ENCODE data around the gene PIGQ.

Gene PIGQ

DNA sequence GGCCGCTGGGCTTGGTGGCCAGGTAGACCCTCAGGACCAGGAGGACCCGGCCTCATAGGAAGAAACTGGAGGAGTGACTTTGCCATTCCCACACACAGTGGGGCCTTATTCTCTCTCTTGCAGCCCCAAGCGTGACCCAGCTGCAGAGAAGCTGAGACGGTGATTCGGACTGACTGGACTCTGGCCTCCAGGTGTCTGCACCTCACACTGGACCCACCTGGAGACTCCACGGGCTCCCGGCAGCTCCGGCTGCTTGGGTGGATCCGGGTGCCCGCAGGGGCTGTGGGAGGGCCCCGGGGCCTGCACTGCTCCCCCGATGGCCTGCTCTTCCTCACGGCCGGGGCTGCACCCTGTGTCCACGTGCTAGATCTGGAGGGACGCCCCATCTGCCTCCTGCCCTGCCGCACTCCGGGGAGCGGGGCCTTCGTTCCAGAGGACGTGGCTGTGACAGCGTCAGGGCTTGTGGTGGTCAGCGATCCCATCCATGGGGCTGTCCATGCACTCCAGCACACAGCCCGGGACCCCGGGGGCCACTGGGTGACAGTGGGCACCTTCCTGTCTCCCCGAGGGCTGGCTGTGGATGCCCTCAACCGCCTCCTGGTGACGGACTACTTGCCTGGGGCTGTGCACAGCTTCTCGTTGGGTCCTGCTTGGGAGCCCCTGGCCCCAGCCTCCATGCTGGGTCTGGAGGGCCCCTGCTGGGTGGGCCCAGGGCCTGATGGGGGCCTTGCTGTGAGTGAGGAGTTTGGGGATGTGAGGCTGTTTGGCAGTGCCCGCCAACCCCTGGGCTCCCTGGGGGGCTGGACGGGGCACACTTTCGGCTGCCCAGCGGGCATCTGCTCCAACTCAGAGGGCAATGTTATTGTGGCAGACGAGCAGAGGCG lies 2.2 kb upstream of the PIGQ start:
- no peak for DNase-seq (ENCODE audit: low spot score)

DNA sequence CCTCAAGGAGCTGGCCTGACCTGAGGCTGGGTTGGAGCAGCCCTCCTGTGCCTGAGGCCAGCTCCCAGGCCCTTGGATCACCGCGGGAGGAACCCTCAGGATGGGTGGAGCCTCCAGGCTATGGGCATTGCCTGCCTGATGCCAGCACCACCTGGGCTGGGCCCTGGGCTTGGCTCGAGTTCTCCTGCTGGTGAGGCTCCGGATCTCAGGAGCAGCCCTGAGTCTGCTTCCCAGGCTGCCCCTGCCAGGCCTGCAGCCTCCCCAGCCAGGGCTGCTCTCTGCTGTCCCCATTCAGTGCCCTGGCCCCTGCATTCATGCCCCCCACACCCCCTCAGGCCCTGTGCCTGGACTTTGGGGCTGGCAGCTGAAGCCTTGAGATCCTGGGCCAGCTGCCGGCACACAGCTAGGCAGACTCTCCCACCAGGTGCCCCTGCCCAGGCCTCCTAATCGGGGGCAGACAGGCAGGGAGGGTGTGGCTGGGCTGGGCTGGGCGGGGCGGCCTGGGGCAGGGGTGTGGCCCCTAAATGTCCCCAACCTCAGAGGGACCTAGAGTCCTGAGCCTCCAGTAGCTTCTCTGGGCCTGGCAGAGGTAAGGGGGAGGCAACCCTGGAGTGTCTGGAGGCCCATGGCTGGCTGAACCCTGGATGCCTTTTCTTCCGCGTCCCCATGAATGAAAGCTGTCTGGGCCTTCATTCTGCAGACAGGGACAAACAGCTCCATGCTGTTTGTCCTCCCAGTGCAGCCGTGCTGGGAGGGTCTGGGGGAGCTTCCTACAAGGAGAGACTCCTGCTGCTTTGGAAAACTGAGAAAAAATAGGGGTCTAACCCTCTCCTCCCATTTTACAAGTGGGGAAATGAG lies 1.1 kb upstream of the PIGQ start:
- DNase-seq (ENCODE audit: low spot score), result no peak

DNA sequence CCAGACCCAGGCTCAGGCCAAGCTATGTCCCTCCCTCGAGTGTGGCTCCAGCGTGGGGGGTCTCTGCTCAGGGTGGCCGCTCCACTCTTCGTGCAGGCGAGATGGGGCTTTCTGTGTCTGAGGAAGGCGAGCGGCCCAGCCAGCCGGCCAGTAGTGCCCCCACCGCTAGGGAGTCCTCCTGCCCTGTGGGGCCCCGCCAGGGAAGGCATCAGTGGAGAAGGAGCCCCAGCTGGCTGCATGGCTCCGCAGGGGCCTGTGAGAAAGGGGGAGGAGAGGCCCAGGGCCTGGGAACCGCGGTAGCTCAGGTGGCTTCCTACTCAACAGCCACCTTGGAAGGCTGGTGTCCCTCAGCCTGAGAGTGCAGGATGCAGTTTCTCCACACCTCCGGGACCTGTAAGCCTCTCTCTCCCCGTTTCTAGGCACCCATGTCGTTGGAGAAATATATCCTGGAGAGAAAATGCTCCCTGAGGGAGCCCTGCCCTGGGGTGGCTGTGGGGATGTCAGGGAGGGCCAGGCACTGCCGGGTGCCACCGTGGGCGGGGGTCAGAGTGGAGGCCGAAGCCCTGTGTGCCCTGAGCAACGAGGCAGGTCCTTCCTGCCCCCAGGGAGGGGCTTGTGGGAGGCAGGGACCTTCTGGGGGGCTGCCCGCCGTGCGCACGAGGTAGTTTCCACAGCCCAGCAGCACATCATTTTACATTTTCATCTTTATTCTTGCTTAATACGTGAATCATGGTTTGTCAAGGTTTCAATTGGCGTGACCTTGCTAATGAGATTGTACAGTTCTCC lies 3.3 kb downstream of the PIGQ start:
- DNase-seq (ENCODE audit: low spot score), result no peak

DNA sequence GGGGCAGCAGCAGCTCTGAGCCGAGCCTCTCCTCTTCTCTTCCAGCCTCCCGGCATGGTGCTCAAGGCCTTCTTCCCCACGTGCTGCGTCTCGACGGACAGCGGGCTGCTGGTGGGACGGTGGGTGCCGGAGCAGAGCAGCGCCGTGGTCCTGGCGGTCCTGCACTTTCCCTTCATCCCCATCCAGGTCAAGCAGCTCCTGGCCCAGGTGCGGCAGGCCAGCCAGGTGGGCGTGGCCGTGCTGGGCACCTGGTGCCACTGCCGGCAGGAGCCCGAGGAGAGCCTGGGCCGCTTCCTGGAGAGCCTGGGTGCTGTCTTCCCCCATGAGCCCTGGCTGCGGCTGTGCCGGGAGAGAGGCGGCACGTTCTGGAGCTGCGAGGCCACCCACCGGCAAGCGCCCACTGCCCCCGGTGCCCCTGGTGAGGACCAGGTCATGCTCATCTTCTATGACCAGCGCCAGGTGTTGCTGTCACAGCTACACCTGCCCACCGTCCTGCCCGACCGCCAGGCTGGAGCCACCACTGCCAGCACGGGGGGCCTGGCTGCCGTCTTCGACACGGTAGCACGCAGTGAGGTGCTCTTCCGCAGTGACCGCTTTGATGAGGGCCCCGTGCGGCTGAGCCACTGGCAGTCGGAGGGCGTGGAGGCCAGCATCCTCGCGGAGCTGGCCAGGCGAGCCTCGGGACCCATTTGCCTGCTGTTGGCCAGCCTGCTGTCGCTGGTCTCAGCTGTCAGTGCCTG lies 4.4 kb downstream of the PIGQ start:
- no peak for DNase-seq (ENCODE audit: low spot score)

DNA sequence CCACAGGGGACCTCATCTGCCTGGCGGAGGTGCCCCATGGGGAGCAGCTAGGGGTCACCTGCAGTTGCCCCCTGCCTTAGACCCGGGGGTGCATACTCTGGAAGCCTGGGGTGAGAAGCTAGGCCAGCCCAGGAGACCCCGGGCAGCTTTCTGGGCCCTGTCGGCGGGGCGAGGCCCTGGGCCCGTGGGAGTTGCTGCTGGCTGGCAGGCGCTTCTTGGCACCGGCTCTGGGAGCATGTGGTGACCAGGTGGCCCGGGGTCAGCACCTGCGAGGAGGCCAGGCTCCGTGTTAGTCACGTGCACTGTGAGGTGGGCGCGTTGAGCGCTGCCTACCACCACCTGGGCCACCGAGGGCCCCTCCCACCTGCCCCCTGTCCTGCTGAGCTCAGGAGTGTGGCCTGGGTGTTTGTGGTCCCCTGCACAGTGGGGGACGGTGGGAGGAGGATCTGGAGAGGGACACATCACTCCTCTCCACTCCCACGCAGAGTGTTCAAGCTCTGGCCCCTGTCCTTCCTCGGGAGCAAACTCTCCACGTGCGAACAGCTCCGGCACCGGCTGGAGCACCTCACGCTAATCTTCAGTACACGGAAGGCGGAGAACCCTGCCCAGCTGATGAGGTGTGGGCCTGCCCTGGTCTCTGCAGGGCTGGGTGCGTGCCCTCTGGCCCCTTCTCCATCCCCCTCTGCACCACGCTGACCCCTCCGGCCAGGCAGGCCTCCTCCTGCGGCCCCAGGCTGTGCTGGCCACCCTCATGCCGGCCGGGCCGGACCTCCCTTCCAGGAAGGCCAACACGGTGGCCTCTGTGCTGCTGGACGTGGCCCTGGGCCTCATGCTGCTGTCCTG lies 5.8 kb downstream of the PIGQ start:
- no peak for DNase-seq (ENCODE audit: low spot score)

DNA sequence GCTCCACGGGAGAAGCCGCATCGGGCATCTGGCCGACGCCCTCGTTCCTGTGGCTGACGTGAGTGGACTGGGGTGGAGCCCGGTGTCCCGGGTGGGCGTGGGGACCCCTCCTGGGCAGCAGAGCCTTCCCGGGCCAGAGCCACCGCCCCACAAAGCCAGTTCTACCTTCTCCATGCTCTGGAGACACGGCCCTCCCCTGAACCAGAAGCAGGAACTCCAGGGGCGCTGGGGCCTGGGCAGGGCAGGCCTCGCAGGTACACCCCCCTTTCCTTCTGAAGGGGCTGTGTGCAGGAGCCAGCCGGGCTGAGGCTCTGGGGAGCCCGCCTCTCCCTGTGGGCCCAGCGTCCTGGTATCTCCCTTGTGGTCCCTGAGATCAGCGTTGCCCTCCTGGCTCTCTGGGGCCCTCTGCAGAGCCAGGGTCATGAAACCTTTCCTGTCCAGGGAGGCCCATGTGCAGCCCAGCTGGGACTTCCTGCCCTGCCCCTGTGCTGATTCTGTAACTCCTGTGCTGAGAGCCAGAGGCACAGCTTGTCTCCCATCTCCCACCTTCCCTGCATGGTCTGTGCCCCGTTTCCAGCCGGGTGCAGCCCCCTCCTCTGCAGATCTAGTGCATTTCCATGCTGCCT lies 6.5 kb downstream of the PIGQ start:
- DNase-seq (ENCODE audit: low spot score), result no peak

DNA sequence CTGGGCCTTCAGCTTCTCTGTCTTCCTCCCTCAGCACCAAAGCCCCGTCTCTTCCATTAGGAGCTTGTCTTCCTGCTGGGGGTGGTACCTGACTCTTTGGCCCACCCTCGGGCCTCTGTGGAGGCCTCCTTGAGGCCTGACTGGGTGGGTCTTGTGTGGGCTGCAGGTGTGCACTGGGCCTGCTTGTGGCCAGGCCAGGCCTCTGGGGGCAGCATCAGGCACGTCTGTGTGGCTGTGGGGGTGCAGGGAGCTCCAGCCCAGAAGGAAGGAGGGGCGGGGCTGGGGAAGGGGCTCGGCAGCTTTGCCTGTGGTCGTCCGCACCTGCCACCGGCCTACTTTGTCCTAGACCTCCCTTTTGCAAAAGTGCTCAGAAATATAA lies 7.0 kb downstream of the PIGQ start:
- no peak for DNase-seq (ENCODE audit: low spot score)

DNA sequence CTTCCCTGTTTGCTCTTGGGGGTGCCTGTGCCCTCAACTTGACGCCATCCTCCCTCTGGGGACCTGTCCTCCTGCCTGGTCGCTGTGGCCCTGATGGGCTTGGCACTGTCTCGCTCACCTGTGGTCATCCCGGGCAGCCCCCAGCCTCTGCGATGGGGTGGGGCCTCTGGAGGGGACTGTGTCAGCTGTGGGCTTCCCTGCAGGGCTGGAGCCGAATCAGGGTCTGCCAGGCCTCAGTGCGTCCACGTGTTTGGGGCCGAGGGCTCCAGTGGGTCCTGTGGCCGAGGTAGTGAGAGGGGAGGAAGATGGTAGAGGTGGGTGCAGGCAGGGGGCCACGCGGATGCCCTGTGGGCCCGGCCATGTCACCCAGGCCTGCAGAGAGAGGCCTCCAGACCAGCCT lies 8.0 kb downstream of the PIGQ start:
- no peak for DNase-seq (ENCODE audit: low spot score)

DNA sequence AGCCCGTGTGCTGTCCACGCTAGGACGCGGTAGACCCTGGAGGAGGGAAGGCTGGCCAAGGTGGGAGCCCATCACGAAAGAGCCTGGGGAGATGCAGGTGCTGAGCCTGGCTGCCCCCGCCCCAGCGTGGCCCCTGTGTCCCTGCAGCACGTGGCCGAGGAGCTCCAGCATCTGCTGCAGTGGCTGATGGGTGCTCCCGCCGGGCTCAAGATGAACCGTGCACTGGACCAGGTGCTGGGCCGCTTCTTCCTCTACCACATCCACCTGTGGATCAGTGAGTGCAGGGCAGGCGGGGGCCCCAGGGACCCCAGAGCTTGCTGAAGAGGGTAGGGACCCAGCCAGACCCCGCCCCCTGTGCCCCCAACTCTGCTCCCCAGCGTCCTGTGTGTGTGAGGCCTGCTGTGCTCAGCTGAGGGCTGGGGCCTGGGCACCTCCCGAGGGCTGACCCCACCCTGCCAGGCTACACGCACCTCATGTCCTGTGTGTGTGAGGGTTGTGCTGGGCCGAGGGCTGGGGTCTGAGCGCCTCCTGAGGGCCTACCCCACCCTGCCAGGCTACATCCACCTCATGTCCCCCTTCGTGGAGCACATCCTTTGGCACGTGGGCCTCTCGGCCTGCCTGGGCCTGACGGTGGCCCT lies 8.6 kb downstream of the PIGQ start:
- no peak for DNase-seq (ENCODE audit: low spot score)

DNA sequence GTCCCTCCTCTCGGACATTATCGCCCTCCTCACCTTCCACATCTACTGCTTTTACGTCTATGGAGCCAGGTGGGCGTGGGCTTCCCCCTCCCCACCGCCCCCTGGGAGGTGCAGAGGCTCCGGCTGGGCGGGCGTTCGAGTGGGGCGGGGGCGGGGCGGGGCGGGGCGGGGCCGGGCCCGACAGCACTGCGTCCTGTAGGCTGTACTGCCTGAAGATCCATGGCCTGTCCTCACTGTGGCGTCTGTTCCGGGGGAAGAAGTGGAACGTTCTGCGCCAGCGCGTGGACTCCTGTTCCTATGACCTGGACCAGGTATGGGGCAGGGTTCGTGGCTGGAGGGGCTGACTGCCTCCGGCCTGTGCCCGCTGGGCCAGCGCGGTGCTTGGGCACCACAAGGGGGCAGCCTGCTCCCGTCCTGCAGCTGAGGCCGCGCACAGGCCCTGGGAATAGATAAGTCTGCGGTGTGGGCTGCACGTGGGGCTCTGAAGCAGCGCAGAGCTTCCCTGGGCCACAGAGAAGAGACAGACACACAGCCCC lies 9.2 kb downstream of the PIGQ start:
- peak; percentile 63 for DNase-seq (ENCODE audit: low spot score)

DNA sequence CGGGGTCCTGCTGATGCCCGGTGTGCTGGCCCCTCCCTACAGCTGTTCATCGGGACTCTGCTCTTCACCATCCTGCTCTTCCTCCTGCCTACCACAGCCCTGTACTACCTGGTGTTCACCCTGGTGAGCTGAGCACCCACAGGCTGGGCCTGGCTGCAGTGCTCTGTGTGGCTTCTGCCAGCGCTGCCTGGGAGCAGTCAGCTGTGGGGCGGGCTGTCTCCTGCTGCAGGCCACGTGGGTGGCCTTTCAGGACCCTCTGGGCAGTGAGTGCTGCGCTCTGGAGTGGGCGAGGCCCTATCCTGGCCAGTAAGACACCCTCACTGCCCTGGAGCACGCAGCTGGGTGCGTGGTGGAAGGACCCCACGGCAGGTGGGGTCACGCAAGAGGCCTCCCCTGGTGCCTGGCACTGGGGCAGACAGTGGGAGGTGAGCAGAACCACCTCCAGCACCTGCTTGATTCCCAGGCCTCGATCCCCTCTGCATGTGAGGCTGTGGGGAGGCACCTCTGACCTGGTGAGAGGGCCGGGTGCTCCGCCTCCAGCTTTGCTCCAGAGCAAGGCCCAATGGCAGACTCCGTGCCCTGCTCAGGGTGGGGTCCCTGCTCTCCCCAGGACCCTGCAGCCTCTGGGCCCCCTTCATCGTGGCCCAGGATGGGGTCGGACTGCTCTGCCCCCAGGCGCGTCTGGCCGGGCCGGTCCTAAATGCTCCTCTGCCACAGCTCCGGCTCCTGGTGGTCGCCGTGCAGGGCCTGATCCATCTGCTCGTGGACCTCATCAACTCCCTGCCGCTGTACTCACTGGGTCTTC lies 10.6 kb downstream of the PIGQ start:
- no peak for DNase-seq (ENCODE audit: low spot score)

DNA sequence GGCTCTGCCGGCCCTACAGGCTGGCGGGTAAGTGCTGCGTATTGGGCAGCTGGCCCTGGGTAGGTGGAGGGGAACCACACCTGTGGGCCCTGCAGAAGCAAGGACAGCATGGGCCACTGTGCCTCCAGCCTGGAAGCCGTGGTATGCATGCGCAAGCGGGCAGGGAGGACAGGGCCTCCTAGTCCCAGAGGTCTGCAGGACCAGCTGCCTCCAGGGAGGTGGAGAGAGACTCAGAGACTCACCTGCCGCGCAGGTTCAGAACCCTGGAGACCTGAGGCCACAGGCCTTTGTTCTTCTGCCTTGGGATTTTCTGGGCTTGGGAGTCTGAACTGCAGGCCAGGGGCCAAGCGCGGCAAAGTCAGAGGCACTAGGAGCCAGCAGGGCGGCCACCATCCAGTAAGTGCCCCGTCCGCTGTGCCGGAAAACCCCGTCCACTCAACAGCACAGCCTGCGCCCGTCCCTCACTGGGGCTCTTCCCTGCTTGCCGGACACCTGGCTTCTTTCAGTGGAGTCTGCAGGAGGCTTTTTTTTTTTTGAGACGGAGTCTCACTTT lies 11.3 kb downstream of the PIGQ start:
- DNase-seq (ENCODE audit: low spot score), result no peak

DNA sequence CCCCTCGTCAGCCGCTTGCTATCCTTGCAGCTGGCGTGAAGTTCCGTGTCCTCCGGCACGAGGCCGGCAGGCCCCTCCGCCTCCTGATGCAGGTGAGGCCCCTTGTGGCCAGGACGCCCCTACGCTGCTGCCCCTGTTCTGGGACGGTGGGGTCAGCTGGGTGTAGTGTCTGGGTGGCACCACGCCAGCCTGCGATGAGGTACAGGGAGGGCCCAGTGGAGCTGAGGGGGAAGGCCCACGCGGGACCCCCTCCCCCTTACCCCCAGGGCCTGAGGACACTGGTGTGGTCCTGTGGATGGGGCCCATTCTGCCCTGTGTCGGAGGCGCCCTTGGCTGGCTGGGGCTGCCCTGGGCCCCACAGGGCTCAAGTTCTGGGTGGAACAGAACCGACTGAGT lies 12.4 kb downstream of the PIGQ start:
- no peak for DNase-seq (ENCODE audit: low spot score)

DNA sequence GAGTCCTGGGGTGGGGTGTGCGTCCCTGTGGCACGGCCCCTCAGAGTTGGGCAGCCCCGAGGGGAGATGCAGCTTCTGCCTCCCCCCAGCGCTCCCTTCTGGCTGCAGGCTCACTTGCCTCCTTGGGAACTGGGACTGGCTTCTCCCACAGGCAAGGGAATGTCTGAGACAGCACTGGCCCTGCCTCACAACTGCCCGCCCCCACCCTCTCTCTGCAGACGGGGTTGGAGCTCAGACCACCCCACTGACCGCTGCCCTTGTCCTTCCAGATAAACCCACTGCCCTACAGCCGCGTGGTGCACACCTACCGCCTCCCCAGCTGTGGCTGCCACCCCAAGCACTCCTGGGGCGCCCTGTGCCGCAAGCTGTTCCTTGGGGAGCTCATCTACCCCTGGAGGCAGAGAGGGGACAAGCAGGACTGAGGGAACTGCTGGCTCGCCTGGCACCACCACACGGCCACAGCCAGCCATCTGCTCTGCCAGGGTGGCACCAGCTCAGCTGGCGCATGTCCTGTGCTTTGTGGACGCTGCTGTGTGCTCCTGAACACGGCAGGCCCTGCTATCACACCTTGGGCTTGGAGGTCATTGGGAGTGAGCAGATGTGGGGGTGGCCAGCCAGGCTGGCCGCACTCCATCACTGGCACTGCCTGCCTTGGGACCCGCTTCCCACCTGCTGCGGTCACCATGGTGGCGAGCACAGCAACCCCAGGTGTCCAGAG lies 13.0 kb downstream of the PIGQ start:
- DNase-seq (ENCODE audit: low spot score), result no peak

DNA sequence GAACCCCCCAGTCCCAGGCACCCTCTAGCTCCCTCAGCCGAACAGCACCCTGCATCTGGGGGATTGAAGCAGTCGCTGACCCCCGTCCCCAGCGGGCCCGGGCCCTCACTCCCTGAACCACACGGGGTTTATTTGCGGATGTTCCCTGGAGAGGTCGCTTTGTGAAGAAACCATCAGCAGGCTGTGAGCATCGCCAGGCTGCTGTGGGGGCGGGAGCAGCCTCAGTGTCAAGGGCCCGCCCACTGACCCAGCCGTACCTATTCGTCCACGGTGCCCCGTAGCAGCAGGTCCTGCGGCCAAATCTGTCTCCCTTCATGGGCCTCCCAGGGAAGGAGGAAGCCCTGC lies 13.7 kb downstream of the PIGQ start:
- no peak for DNase-seq (ENCODE audit: low spot score)

DNA sequence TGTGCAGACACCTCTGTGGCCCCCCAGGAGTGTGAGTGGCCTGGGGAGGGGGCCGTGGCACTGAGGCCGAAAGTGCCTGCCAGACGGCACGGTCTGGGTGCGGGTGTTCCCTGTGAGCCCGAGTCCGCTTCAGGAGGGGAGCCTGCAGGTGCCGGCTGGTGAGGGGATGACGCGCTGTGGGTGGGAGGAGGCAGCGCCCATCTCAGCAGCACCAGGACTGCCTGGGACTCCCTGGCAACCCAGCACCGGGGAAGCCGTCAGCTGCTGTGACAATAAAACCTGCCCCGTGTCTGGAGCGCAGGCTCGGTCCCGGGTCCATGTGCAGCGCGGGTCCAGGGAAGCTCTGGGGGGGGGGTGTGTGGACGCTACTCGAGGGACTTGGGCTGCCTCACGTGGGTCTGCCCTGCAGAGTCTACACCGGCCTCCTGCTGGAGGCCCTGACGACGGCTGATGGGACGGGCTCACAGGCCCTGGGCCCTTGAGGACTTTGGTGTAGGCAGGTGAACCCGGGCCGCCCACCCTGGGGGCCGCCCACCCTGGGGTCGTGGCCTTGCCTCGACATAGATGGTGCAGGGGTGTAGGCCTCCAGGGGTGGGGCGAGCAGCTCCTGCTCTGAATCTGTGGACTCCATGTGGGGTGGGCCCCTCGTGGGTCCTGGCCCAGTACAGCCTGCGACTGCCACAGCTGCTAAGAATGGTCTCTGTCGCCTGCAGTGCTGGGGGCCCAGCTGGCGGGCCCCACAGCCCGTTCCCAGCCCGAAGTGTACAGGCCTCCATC lies 14.2 kb downstream of the PIGQ start:
- no peak for DNase-seq (ENCODE audit: low spot score)

DNA sequence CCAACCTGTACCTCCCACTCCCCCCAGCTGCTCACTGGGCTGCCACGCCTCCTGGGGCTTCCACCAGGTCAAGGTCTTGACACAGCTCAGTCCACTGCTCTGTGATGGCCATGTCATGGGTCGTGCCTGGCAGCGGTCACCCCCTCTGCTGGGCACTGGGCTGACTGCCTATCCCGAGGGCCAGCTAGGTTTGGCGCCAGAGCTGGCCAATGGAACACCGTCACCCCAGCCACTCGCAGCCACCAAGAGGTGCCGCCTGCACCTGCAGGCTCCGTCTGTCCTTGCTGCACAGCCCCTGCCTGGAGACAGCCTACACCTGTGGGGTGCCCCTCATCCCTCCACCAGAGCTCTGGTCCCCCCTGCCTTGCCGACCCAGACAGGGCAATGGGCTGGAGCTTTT lies 15.6 kb downstream of the PIGQ start:
- no peak for DNase-seq (ENCODE audit: low spot score)
